ENCODE data around the gene FANCB.

FANCB gene

GRCh38 chrX:14832151-14832550, 40.7 kb downstream of the FANCB start:
- Histone ChIP-seq H3K9me3 (replicated peaks; ENCODE audit: insufficient read depth, low read length) (no peaks in the 10 kb centered on the region), H3K4me3 (ENCODE audit: low read length) (no peak overlapping the region), H3K4me2 (ENCODE audit: low read depth, low read length) (no peak overlapping the region), H3K4me1 (ENCODE audit: low read length) (no peaks in the 10 kb centered on the region), H3F3A (ENCODE audit: insufficient read depth, low read length) (no peaks in the 10 kb centered on the region), H3K79me2 (ENCODE audit: low read length) (no peaks in the 10 kb centered on the region), H2AFZ (ENCODE audit: low read length) (no peak overlapping the region), H3K27ac (ENCODE audit: low read length) (no peak overlapping the region), H4K20me1 (ENCODE audit: insufficient read depth, low read length) (no peaks in the 10 kb centered on the region), H3K9me2 (replicated peaks; ENCODE audit: insufficient read depth, low read length) (no peaks in the 10 kb centered on the region), H3K27me3 (replicated peaks; ENCODE audit: insufficient read depth, low read length) (no peaks in the 10 kb centered on the region), H3K36me3 (replicated peaks; ENCODE audit: insufficient read depth, low read length) (no peaks in the 10 kb centered on the region), H3K9ac (ENCODE audit: low read length) (no peak overlapping the region)
- DNase-seq = no peak
- TF ChIP-seq EZH2phosphoT487 (IDR thresholded peaks at IDR 0.05; ENCODE audit: low read length) (no peak), EZH2 (optimal IDR thresholded peaks at IDR 0.05; ENCODE audit: low read depth, low read length) (no peak)
- TF ChIP-seq, protein P1, sequence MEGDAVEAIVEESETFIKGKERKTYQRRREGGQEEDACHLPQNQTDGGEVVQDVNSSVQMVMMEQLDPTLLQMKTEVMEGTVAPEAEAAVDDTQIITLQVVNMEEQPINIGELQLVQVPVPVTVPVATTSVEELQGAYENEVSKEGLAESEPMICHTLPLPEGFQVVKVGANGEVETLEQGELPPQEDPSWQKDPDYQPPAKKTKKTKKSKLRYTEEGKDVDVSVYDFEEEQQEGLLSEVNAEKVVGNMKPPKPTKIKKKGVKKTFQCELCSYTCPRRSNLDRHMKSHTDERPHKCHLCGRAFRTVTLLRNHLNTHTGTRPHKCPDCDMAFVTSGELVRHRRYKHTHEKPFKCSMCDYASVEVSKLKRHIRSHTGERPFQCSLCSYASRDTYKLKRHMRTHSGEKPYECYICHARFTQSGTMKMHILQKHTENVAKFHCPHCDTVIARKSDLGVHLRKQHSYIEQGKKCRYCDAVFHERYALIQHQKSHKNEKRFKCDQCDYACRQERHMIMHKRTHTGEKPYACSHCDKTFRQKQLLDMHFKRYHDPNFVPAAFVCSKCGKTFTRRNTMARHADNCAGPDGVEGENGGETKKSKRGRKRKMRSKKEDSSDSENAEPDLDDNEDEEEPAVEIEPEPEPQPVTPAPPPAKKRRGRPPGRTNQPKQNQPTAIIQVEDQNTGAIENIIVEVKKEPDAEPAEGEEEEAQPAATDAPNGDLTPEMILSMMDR (IDR thresholded peaks at IDR 0.05; ENCODE audit: low read length) = no peak

GRCh38 chrX:14829643-14830042, 43.2 kb downstream of the FANCB start:
- Histone ChIP-seq H3K4me3 (ENCODE audit: low read length) (no peak overlapping the region), H4K20me1 (ENCODE audit: insufficient read depth, low read length) (no peaks in the 10 kb centered on the region), H2AFZ (ENCODE audit: low read length) (no peak overlapping the region), H3K27me3 (replicated peaks; ENCODE audit: insufficient read depth, low read length) (no peaks in the 10 kb centered on the region), H3F3A (ENCODE audit: insufficient read depth, low read length) (no peaks in the 10 kb centered on the region), H3K9me2 (replicated peaks; ENCODE audit: insufficient read depth, low read length) (no peaks in the 10 kb centered on the region), H3K4me1 (ENCODE audit: low read length) (no peaks in the 10 kb centered on the region), H3K79me2 (ENCODE audit: low read length) (no peaks in the 10 kb centered on the region), H3K4me2 (ENCODE audit: low read depth, low read length) (no peak overlapping the region), H3K9me3 (replicated peaks; ENCODE audit: insufficient read depth, low read length) (no peaks in the 10 kb centered on the region), H3K36me3 (replicated peaks; ENCODE audit: insufficient read depth, low read length) (no peaks in the 10 kb centered on the region), H3K9ac (ENCODE audit: low read length) (no peak overlapping the region), H3K27ac (ENCODE audit: low read length) (no peak overlapping the region)
- no peak for DNase-seq
- no peak for TF ChIP-seq EZH2 (optimal IDR thresholded peaks at IDR 0.05; ENCODE audit: low read depth, low read length)
- no peak for TF ChIP-seq EZH2phosphoT487 (IDR thresholded peaks at IDR 0.05; ENCODE audit: low read length)
- TF ChIP-seq, protein P1 (IDR thresholded peaks at IDR 0.05; ENCODE audit: low read length) = no peak

DNA sequence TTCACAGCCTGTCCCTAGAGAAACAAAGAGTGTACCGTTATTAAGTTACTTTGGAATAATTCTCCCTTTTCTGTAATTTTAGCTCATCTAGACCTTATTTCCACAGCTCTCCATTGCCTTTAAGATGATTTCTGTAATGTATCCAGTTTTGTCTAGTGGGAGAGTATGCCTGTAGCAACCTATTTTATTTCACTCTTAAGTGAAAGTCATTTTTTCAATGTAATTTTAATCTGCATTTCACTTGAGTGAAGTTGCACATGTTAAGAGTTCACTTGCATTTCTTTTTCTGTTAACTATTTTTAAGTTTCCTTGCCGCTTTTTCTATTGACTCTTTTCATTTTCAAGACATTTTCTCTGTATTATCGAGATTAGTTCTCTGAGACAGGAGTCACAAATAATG, 46.5 kb downstream of the FANCB start:
- H3K79me2 ChIP-seq (ENCODE audit: low read length) = no peaks in the 10 kb centered on the region
- H2AFZ ChIP-seq (ENCODE audit: low read length) = no peak overlapping the region
- H3K36me3 ChIP-seq (replicated peaks; ENCODE audit: insufficient read depth, low read length) = no peaks in the 10 kb centered on the region
- TF ChIP-seq EZH2 (optimal IDR thresholded peaks at IDR 0.05; ENCODE audit: low read depth, low read length) (no peak), EZH2phosphoT487 (IDR thresholded peaks at IDR 0.05; ENCODE audit: low read length) (no peak)
- TF ChIP-seq, protein P1 (IDR thresholded peaks at IDR 0.05; ENCODE audit: low read length) = no peak
- H3K9me2 ChIP-seq (replicated peaks; ENCODE audit: insufficient read depth, low read length) = no peaks in the 10 kb centered on the region
- no peaks in the 10 kb centered on the region for H3F3A ChIP-seq (ENCODE audit: insufficient read depth, low read length)
- H3K9ac ChIP-seq (ENCODE audit: low read length) = no peak overlapping the region
- H3K27ac ChIP-seq (ENCODE audit: low read length) = no peak overlapping the region
- DNase-seq = no peak
- H3K9me3 ChIP-seq (replicated peaks; ENCODE audit: insufficient read depth, low read length) = no peaks in the 10 kb centered on the region
- no peaks in the 10 kb centered on the region for H4K20me1 ChIP-seq (ENCODE audit: insufficient read depth, low read length)
- H3K4me2 ChIP-seq (ENCODE audit: low read depth, low read length) = no peak overlapping the region
- no peaks in the 10 kb centered on the region for H3K27me3 ChIP-seq (replicated peaks; ENCODE audit: insufficient read depth, low read length)
- no peaks in the 10 kb centered on the region for H3K4me1 ChIP-seq (ENCODE audit: low read length)
- H3K4me3 ChIP-seq (ENCODE audit: low read length) = no peak overlapping the region

All from MM.1S (cell line).